ENCODE measurements around the gene PANK2. TPM values are rescaled to one million over a fixed set of nuclear protein-coding genes. Genes with fewer than 3 reads are reported as not detected.
"Not testable (repeated sequence)": the region's sequence is repeated elsewhere in the genome, so short reads cannot be mapped to it uniquely, and the experiment has no call there.

PANK2 gene
- total RNA-seq, 1 experiment from 2014 or later, result 62.7 TPM

GRCh38 chr20:3876676-3877075 lies 12.5 kb upstream of the PANK2 start:
- CTCF ChIA-PET, result interaction anchor here (1.5 kb wide), 1 partner anchor 208 kb away, joined by 3 read pairs; no protein-coding TSS in a partner anchor
- POLR2A ChIA-PET, result no interaction called here
- ATAC-seq (no peak), DNase-seq (ENCODE audit: low spot score) (no peak)
- no peaks in the 10 kb centered on the region for H3K9me3 Mint-ChIP-seq
- TF ChIP-seq TCF7 (CRISPR knock-in tag; IDR thresholded peaks at IDR 0.05; ENCODE audit: low read depth) (no peak), USF2 (CRISPR knock-in tag; IDR thresholded peaks at IDR 0.05) (no peak), PRRX2 (CRISPR knock-in tag; IDR thresholded peaks at IDR 0.05) (no peak), NR2C2 (CRISPR knock-in tag; IDR thresholded peaks at IDR 0.05) (no peak), JUN (CRISPR knock-in tag; IDR thresholded peaks at IDR 0.05) (no peak), ZNF138 (CRISPR knock-in tag; conservative IDR thresholded peaks at IDR 0.05) (no peak), MXD4 (CRISPR knock-in tag; IDR thresholded peaks at IDR 0.05; ENCODE audit: borderline replicate concordance) (no peak), ZNF532 (CRISPR knock-in tag; IDR thresholded peaks at IDR 0.05; ENCODE audit: borderline replicate concordance) (no peak), SMAD4 (CRISPR knock-in tag; IDR thresholded peaks at IDR 0.05) (no peak), HMGA2 (CRISPR knock-in tag; IDR thresholded peaks at IDR 0.05) (no peak), KAT7 (CRISPR knock-in tag; IDR thresholded peaks at IDR 0.05; ENCODE audit: borderline replicate concordance) (no peak)
- TF ChIP-seq, protein P1, sequence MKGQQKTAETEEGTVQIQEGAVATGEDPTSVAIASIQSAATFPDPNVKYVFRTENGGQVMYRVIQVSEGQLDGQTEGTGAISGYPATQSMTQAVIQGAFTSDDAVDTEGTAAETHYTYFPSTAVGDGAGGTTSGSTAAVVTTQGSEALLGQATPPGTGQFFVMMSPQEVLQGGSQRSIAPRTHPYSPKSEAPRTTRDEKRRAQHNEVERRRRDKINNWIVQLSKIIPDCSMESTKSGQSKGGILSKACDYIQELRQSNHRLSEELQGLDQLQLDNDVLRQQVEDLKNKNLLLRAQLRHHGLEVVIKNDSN (CRISPR knock-in tag; IDR thresholded peaks at IDR 0.05), result no peak
- TF ChIP-seq, protein P2, sequence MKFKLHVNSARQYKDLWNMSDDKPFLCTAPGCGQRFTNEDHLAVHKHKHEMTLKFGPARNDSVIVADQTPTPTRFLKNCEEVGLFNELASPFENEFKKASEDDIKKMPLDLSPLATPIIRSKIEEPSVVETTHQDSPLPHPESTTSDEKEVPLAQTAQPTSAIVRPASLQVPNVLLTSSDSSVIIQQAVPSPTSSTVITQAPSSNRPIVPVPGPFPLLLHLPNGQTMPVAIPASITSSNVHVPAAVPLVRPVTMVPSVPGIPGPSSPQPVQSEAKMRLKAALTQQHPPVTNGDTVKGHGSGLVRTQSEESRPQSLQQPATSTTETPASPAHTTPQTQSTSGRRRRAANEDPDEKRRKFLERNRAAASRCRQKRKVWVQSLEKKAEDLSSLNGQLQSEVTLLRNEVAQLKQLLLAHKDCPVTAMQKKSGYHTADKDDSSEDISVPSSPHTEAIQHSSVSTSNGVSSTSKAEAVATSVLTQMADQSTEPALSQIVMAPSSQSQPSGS (CRISPR knock-in tag; IDR thresholded peaks at IDR 0.05; ENCODE audit: borderline replicate concordance, low read depth), result no peak
- no peak overlapping the region for H3K4me3 Mint-ChIP-seq
- peaks cover 16% of the 10 kb centered on the region for H3K36me3 Mint-ChIP-seq
- H3K4me1 Mint-ChIP-seq, result peaks cover 7% of the 10 kb centered on the region
- H3K27me3 Mint-ChIP-seq (ENCODE audit: low read depth), result no peaks in the 10 kb centered on the region
- no peak overlapping the region for H3K27ac Mint-ChIP-seq

DNA sequence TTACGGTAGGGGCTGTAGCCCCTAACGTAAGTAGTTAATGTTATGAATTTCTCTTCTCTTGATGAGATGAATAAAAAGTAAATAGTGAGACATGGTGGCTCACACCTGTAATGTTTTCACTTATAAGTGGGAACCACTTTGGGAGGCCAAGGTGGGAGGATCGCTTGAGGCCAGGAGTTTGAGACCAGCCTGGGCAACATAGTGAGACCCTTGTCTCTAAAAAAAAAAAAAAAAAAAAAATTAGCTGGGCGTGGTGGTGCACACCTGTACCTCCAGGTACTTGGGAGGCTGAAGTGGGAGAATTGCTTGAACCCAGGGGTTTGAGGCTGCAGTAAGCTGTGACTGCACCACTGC lies 10.3 kb upstream of the PANK2 start:
- DNase-seq (ENCODE audit: low spot score); H3K4me3 Mint-ChIP-seq; H3K9me3 Mint-ChIP-seq; ATAC-seq; H3K27ac Mint-ChIP-seq; H3K27me3 Mint-ChIP-seq (ENCODE audit: low read depth); POLR2A ChIA-PET; H3K36me3 Mint-ChIP-seq; H3K4me1 Mint-ChIP-seq: not testable (repeated sequence)
- CTCF ChIA-PET, result interaction anchor here (1.5 kb wide), 1 partner anchor 24 kb away, joined by 3 read pairs; no protein-coding TSS in a partner anchor
- peak; percentile 25; the same call in 1 of the 2 replicates for TF ChIP-seq ZNF121 (CRISPR knock-in tag; IDR thresholded peaks at IDR 0.05)

DNA sequence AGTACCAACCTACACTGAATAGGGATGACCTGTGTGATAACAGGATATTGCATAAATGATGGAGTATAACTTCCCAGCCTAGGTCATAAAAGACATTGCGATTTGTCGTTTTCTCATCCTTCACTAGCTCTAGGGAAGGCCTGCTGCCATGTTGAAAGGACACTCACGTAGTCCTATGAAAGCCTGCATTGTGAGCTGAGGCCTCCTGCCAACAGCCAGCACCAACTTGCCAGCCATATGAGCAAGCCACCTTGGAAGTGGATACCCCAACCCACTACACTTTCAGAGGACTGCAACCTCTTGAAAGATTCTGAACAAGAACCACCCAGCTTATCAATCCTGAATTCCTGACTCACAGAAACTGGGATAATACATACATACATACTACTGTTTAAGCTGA lies 3.5 kb upstream of the PANK2 start:
- H3K27me3 Mint-ChIP-seq (ENCODE audit: low read depth), result no peaks in the 10 kb centered on the region
- DNase-seq (ENCODE audit: low spot score) (no peak), ATAC-seq (no peak)
- H3K9me3 Mint-ChIP-seq, result no peaks in the 10 kb centered on the region
- no peak overlapping the region for H3K4me3 Mint-ChIP-seq
- H3K4me1 Mint-ChIP-seq, result peaks cover 16% of the 10 kb centered on the region
- H3K27ac Mint-ChIP-seq, result peak overlapping the region; percentile 29; the same call in 1 of the 2 replicates
- H3K36me3 Mint-ChIP-seq, result peaks cover 9% of the 10 kb centered on the region
- POLR2A ChIA-PET, result interaction anchor here (0.7 kb wide), 1 partner anchor 12 kb away, joined by 4 read pairs; no protein-coding TSS in a partner anchor
- CTCF ChIA-PET, result interaction anchor here (0.6 to 0.9 kb wide), 2 partner anchors 31 to 43 kb away, joined by 3 read pairs; no protein-coding TSS in a partner anchor
- TF ChIP-seq ZNF396 (CRISPR knock-in tag; IDR thresholded peaks at IDR 0.05; ENCODE audit: borderline replicate concordance) (no peak), ZSCAN18 (CRISPR knock-in tag; IDR thresholded peaks at IDR 0.05) (no peak), AFF4 (CRISPR knock-in tag; IDR thresholded peaks at IDR 0.05; ENCODE audit: borderline replicate concordance) (no peak)
- TF ChIP-seq, protein P3, sequence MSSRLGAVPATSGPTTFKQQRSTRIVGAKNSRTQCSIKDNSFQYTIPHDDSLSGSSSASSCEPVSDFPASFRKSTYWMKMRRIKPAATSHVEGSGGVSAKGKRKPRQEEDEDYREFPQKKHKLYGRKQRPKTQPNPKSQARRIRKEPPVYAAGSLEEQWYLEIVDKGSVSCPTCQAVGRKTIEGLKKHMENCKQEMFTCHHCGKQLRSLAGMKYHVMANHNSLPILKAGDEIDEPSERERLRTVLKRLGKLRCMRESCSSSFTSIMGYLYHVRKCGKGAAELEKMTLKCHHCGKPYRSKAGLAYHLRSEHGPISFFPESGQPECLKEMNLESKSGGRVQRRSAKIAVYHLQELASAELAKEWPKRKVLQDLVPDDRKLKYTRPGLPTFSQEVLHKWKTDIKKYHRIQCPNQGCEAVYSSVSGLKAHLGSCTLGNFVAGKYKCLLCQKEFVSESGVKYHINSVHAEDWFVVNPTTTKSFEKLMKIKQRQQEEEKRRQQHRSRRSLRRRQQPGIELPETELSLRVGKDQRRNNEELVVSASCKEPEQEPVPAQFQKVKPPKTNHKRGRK (CRISPR knock-in tag; IDR thresholded peaks at IDR 0.05; ENCODE audit: borderline replicate concordance), result no peak
